ENCODE measurements around the gene TMEM25. TPM values are rescaled to one million over a fixed set of nuclear protein-coding genes. Genes with fewer than 3 reads are reported as not detected.

The TMEM25 gene
- total and polyA plus RNA-seq, 2 donors from 2014 or later: 30.7 to 36.8 TPM

DNA sequence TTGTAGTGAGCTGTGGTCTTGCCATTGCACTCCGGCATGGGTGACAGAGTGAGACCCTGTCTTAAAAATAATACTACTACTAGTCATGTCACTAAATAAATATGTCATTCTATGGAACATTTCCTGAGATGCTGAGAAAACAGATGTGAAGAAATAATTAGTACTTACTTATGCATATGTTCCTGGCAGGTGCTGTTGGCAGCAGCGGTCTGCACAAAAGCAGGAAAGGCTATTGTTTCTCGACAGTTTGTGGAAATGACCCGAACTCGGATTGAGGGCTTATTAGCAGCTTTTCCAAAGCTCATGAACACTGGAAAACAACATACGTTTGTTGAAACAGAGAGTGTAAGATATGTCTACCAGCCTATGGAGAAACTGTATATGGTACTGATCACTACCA is 50.1 kb downstream of the TMEM25 start:
- Histone ChIP-seq H3K27me3 (ENCODE audit: control insufficient read depth, insufficient read depth, low read length) (no peaks in the 10 kb centered on the region), H3K4me1 (ENCODE audit: control insufficient read depth in 2 of 3, insufficient read depth in 2 of 3, low read depth in 1 of 3, low read length in 3 of 3) (peaks cover 0 to 2% (median under 1%) of the 10 kb centered on the region in 3 donors), H3K9me3 (ENCODE audit: control insufficient read depth in 2 of 3, insufficient read depth in 1 of 3, low read length in 3 of 3) (no peaks in the 10 kb centered on the region), H3K4me3 (ENCODE audit: low read length in 3 of 3) (no peak overlapping the region), H3K27ac (ENCODE audit: low read depth in 2 of 2, low read length in 2 of 2) (no peak overlapping the region), H3K36me3 (ENCODE audit: control insufficient read depth in 2 of 3, insufficient read depth in 3 of 3, low read length in 3 of 3) (peaks cover 7 to 37% (median 21%) of the 10 kb centered on the region in 3 donors), H3K9ac (ENCODE audit: low read length in 3 of 3) (no peak overlapping the region)
- TF ChIP-seq, protein P1, sequence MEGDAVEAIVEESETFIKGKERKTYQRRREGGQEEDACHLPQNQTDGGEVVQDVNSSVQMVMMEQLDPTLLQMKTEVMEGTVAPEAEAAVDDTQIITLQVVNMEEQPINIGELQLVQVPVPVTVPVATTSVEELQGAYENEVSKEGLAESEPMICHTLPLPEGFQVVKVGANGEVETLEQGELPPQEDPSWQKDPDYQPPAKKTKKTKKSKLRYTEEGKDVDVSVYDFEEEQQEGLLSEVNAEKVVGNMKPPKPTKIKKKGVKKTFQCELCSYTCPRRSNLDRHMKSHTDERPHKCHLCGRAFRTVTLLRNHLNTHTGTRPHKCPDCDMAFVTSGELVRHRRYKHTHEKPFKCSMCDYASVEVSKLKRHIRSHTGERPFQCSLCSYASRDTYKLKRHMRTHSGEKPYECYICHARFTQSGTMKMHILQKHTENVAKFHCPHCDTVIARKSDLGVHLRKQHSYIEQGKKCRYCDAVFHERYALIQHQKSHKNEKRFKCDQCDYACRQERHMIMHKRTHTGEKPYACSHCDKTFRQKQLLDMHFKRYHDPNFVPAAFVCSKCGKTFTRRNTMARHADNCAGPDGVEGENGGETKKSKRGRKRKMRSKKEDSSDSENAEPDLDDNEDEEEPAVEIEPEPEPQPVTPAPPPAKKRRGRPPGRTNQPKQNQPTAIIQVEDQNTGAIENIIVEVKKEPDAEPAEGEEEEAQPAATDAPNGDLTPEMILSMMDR (IDR thresholded peaks at IDR 0.05; ENCODE audit: borderline replicate concordance, extremely low read depth, insufficient read depth): no peak
- intact Hi-C loops (cut with DNase I): no loop called here
- no peak for FAIRE-seq
- DNase-seq: no peak

Other genes starting within 250 kb of the TMEM25 start
- 14.3 TPM for gene CD3E, start 226.5 kb upstream of the TMEM25 start, total RNA-seq
- 2.2 TPM for gene CD3E, start 226.5 kb upstream of the TMEM25 start, polyA plus RNA-seq (ENCODE audit: insufficient read depth, low read depth, low replicate concordance)
- gene CD3D, start 188.5 kb upstream of the TMEM25 start, total RNA-seq: 8.7 TPM
- 1.4 TPM for gene CD3D, start 188.5 kb upstream of the TMEM25 start, polyA plus RNA-seq (ENCODE audit: insufficient read depth, low read depth, low replicate concordance)
- 4.8 TPM for gene CD3G, start 186.8 kb upstream of the TMEM25 start, total RNA-seq
- 0.45 TPM for gene CD3G, start 186.8 kb upstream of the TMEM25 start, polyA plus RNA-seq (ENCODE audit: insufficient read depth, low read depth, low replicate concordance)
- gene UBE4A, start 171.6 kb upstream of the TMEM25 start, total RNA-seq: 39.2 TPM
- 11.2 TPM for gene UBE4A, start 171.6 kb upstream of the TMEM25 start, polyA plus RNA-seq (ENCODE audit: insufficient read depth, low read depth, low replicate concordance)
- gene ATP5MG, start 129.6 kb upstream of the TMEM25 start, total RNA-seq: 173 TPM
- 811 TPM for gene ATP5MG, start 129.6 kb upstream of the TMEM25 start, polyA plus RNA-seq (ENCODE audit: insufficient read depth, low read depth, low replicate concordance)
- gene KMT2A, start 94.7 kb upstream of the TMEM25 start, total RNA-seq: 85.1 TPM
- gene KMT2A, start 94.7 kb upstream of the TMEM25 start, polyA plus RNA-seq (ENCODE audit: insufficient read depth, low read depth, low replicate concordance): 5.6 TPM
- 1.1 TPM for gene TTC36, start 3.7 kb upstream of the TMEM25 start, total RNA-seq
- gene TTC36, start 3.7 kb upstream of the TMEM25 start, polyA plus RNA-seq (ENCODE audit: insufficient read depth, low read depth, low replicate concordance): 12.7 TPM
- gene IFT46, start 34.7 kb downstream of the TMEM25 start, total RNA-seq: 21.1 TPM
- 28.7 TPM for gene IFT46, start 34.7 kb downstream of the TMEM25 start, polyA plus RNA-seq (ENCODE audit: insufficient read depth, low read depth, low replicate concordance)
- gene ARCN1, start 41.2 kb downstream of the TMEM25 start, total RNA-seq: 107 TPM
- 64.7 TPM for gene ARCN1, start 41.2 kb downstream of the TMEM25 start, polyA plus RNA-seq (ENCODE audit: insufficient read depth, low read depth, low replicate concordance)
- 118 TPM for gene PHLDB1, start 76.4 kb downstream of the TMEM25 start, total RNA-seq
- gene PHLDB1, start 76.4 kb downstream of the TMEM25 start, polyA plus RNA-seq (ENCODE audit: insufficient read depth, low read depth, low replicate concordance): 39.1 TPM
- gene TREH, start 148.5 kb downstream of the TMEM25 start, total RNA-seq: 1.0 TPM
- 10.2 TPM for gene TREH, start 148.5 kb downstream of the TMEM25 start, polyA plus RNA-seq (ENCODE audit: insufficient read depth, low read depth, low replicate concordance)